GM10248 (cell line): ENCODE measurements around the gene C5orf24.
"Not testable (repeated sequence)": the region's sequence is repeated elsewhere in the genome, so short reads cannot be mapped to it uniquely, and the experiment has no call there.

Experiments
- CTCF ChIA-PET: fragments of 300-600 bp; sonication (Branson Sonifier 250); formaldehyde crosslinking; extraction: SDS; loops from one replicate; lab custom pipeline; 2021; ENCODE audit warnings: antibody characterized with exemption; lab: Yijun Ruan, JAX
- POLR2A ChIA-PET: fragments of 350-650 bp; sonication (Branson Sonifier 250); formaldehyde crosslinking; extraction: SDS; loops from one replicate; lab custom pipeline; 2020; ENCODE audit warnings: antibody characterized with exemption; lab: Yijun Ruan, JAX
- DNase-seq: peaks from one replicate; pipeline ENCODE4 v3.0.0; 2012; ENCODE audit errors: extremely low spot score
- CTCF ChIP-seq: IDR thresholded peaks from 2 replicates; pipeline ENCODE4 v1.5.1; 2012; ENCODE audit warnings: mild to moderate bottlenecking, low read depth; ENCODE audit errors: extremely low read depth, missing control alignments, control extremely low read depth

C5orf24 gene

GRCh38 chr5:134874831-134875655, 29.3 kb downstream of the C5orf24 start:
- CTCF ChIA-PET: interaction anchor here (2.7 kb wide), 1 partner anchor 29 kb away, joined by 9 read pairs; the partner anchor contains the start of gene PCBD2
- POLR2A ChIA-PET: no interaction called here

GRCh38 chr5:134877159-134877558, 31.4 kb downstream of the C5orf24 start:
- no peak for TF ChIP-seq CTCF
- POLR2A ChIA-PET: interaction anchor here (0.6 kb wide), 1 partner anchor 10 kb away, joined by 3 read pairs; no protein-coding TSS in a partner anchor
- CTCF ChIA-PET: interaction anchor here (0.8 to 3.2 kb wide), 6 partner anchors 9 to 137 kb away, joined by 3 to 13 read pairs (median 5); partner anchors contain the start of gene PCBD2
- DNase-seq: peak; percentile 66

More at GRCh38 chr5:134874831-134875655, 29.3 kb downstream of the C5orf24 start:
- TF ChIP-seq CTCF: no peak
- peak; percentile 44 for DNase-seq

GRCh38 chr5:134878403-134878802, 32.6 kb downstream of the C5orf24 start:
- DNase-seq: no peak
- TF ChIP-seq CTCF: no peak
- CTCF ChIA-PET: interaction anchor here (3.2 kb wide), 1 partner anchor 26 kb away, joined by 13 read pairs; the partner anchor contains the start of gene PCBD2
- POLR2A ChIA-PET: no interaction called here

- ChIA-PET CTCF (interaction anchor here (1.4 to 3.2 kb wide), 2 partner anchors 14 to 25 kb away, joined by 4 to 13 read pairs; partner anchors contain the start of gene PCBD2), POLR2A (interaction anchor here (0.7 kb wide), 1 partner anchor 14 kb away, joined by 6 read pairs; no protein-coding TSS in a partner anchor)
- TF ChIP-seq CTCF: no peak
- no peak for DNase-seq
Observed at GRCh38 chr5:134879456-134879855, 33.7 kb downstream of the C5orf24 start.

GRCh38 chr5:134880937-134881336, 35.2 kb downstream of the C5orf24 start:
- CTCF ChIA-PET: not testable (repeated sequence)

GRCh38 chr5:134881711-134882110, 35.9 kb downstream of the C5orf24 start:
- DNase-seq, POLR2A ChIA-PET, CTCF ChIA-PET: not testable (repeated sequence)

More at GRCh38 chr5:134880937-134881336, 35.2 kb downstream of the C5orf24 start:
- POLR2A ChIA-PET, DNase-seq: not testable (repeated sequence)

GRCh38 chr5:134887593-134888159, 41.9 kb downstream of the C5orf24 start:
- ChIA-PET CTCF (no interaction called here), POLR2A (interaction anchor here (0.5 kb wide), 1 partner anchor 17 kb away, joined by 5 read pairs; no protein-coding TSS in a partner anchor)
- no peak for DNase-seq
- TF ChIP-seq CTCF: no peak
